ENCODE measurements around the gene KRT72.

- TF ChIP-seq CTCF (IDR thresholded peaks at IDR 0.05) (no peak), POLR2A (IDR thresholded peaks at IDR 0.05; ENCODE audit: low read depth) (no peak)
Measured at GRCh38 chr12:52606096-52606495, 4.8 kb upstream of the KRT72 start.

Measured in esophagus muscularis mucosa (tissue), 3 donors.